ENCODE data around the gene ISM1. TPM values are rescaled to one million over a fixed set of nuclear protein-coding genes. Genes with fewer than 3 reads are reported as not detected.

The ISM1 gene
- total RNA-seq, 2 donors from 2014 or later = 0.45 to 2.2 TPM

- Histone ChIP-seq H3K36me3 (no peaks in the 10 kb centered on the region), H3K27ac (no peak overlapping the region), H3K4me3 (no peak overlapping the region), H3K9me3 (no peaks in the 10 kb centered on the region), H3K27me3 (replicated peaks; ENCODE audit: insufficient read depth) (no peaks in the 10 kb centered on the region), H3K4me1 (replicated peaks) (no peaks in the 10 kb centered on the region)
- WGBS = 67% methylated on average over 4 of the region's 4 CpGs
- TF ChIP-seq CTCF (IDR thresholded peaks at IDR 0.05) = no peak
- no peak for TF ChIP-seq POLR2A (IDR thresholded peaks at IDR 0.05)
- TF ChIP-seq POLR2AphosphoS5 (IDR thresholded peaks at IDR 0.05) = no peak
- no peak for DNase-seq (ENCODE audit: low spot score)
- intact Hi-C loops (cut with DNase I) = no loop called here
Observed at GRCh38 chr20:13205425-13205824, 15.6 kb upstream of the ISM1 start.

- Histone ChIP-seq H3K4me1 (replicated peaks) (no peaks in the 10 kb centered on the region), H3K27me3 (replicated peaks; ENCODE audit: insufficient read depth) (no peaks in the 10 kb centered on the region), H3K36me3 (no peaks in the 10 kb centered on the region), H3K9me3 (no peaks in the 10 kb centered on the region), H3K4me3 (no peak overlapping the region), H3K27ac (no peak overlapping the region)
- DNase-seq (ENCODE audit: low spot score) = no peak
- intact Hi-C loops (cut with DNase I) = no loop called here
- TF ChIP-seq POLR2AphosphoS5 (IDR thresholded peaks at IDR 0.05) = no peak
- TF ChIP-seq CTCF (IDR thresholded peaks at IDR 0.05) = no peak
- TF ChIP-seq POLR2A (IDR thresholded peaks at IDR 0.05) = no peak
- WGBS = 85% methylated on average over 5 of the region's 5 CpGs
Observed at GRCh38 chr20:13205848-13206434, 15.1 kb upstream of the ISM1 start.

GRCh38 chr20:13207016-13207415 lies 14.1 kb upstream of the ISM1 start:
- H3K4me1 ChIP-seq (replicated peaks) = no peaks in the 10 kb centered on the region
- TF ChIP-seq CTCF (IDR thresholded peaks at IDR 0.05) (no peak), POLR2A (IDR thresholded peaks at IDR 0.05) (no peak), POLR2AphosphoS5 (IDR thresholded peaks at IDR 0.05) (no peak)
- no peak overlapping the region for H3K4me3 ChIP-seq
- H3K9me3 ChIP-seq = no peaks in the 10 kb centered on the region
- intact Hi-C loops (cut with DNase I) = no loop called here
- no peaks in the 10 kb centered on the region for H3K36me3 ChIP-seq
- WGBS = 97% methylated on average over 2 of the region's 2 CpGs
- no peak for DNase-seq (ENCODE audit: low spot score)
- H3K27ac ChIP-seq = no peak overlapping the region
- H3K27me3 ChIP-seq (replicated peaks; ENCODE audit: insufficient read depth) = no peaks in the 10 kb centered on the region

GRCh38 chr20:13211956-13212618 lies 9.0 kb upstream of the ISM1 start:
- WGBS = 69% methylated on average over 4 of the region's 4 CpGs
- H3K36me3 ChIP-seq = no peaks in the 10 kb centered on the region
- H3K4me3 ChIP-seq = no peak overlapping the region
- no peaks in the 10 kb centered on the region for H3K27me3 ChIP-seq (replicated peaks; ENCODE audit: insufficient read depth)
- no peak for DNase-seq (ENCODE audit: low spot score)
- no peaks in the 10 kb centered on the region for H3K9me3 ChIP-seq
- TF ChIP-seq CTCF (IDR thresholded peaks at IDR 0.05) = no peak
- TF ChIP-seq POLR2AphosphoS5 (IDR thresholded peaks at IDR 0.05) = no peak
- TF ChIP-seq POLR2A (IDR thresholded peaks at IDR 0.05) = no peak
- H3K27ac ChIP-seq = no peak overlapping the region
- intact Hi-C loops (cut with DNase I) = no loop called here
- H3K4me1 ChIP-seq (replicated peaks) = no peaks in the 10 kb centered on the region

- no peak for DNase-seq (ENCODE audit: low spot score)
- Histone ChIP-seq H3K27me3 (replicated peaks; ENCODE audit: insufficient read depth) (no peaks in the 10 kb centered on the region), H3K36me3 (no peaks in the 10 kb centered on the region), H3K27ac (no peak overlapping the region), H3K4me1 (replicated peaks) (no peaks in the 10 kb centered on the region), H3K9me3 (no peaks in the 10 kb centered on the region), H3K4me3 (no peak overlapping the region)
- intact Hi-C loops (cut with DNase I) = no loop called here
- WGBS = 72% methylated on average over 5 of the region's 5 CpGs
- TF ChIP-seq CTCF (IDR thresholded peaks at IDR 0.05) (no peak), POLR2AphosphoS5 (IDR thresholded peaks at IDR 0.05) (no peak), POLR2A (IDR thresholded peaks at IDR 0.05) (no peak)
Observed at GRCh38 chr20:13212750-13213149, 8.3 kb upstream of the ISM1 start.

Measured in prostate gland (tissue), 2 donors.